ENCODE results near the gene SPP2.

GRCh38 chr2:234121999-234122398, 71.5 kb downstream of the SPP2 start:
- no peak for TF ChIP-seq CTCF (IDR thresholded peaks at IDR 0.05)
- TF ChIP-seq POLR2AphosphoS5 (IDR thresholded peaks at IDR 0.05) = no peak

Measured in suprapubic skin (tissue), 3 donors.